ENCODE data around the gene DMPK. TPM values are rescaled to one million over a fixed set of nuclear protein-coding genes. Genes with fewer than 3 reads are reported as not detected.
A peak's percentile ranks its signal among the peaks of the same experiment; 100 is the strongest.

Gene DMPK
- total and polyA plus RNA-seq, 2 of the 4 experiments (the other 2 are of a cell fraction): 7.9 to 50.7 TPM

GRCh38 chr19:45823182-45823581, 40.9 kb upstream of the DMPK start:
- CTCF ChIA-PET: no interaction called here
- Histone ChIP-seq H2BK15ac (ENCODE audit: low read depth, low read length) (no peak overlapping the region), H3K79me1 (ENCODE audit: low read depth in 1 of 2, low read length in 2 of 2) (no peaks in the 10 kb centered on the region; a peak in 1 of 4 replicates), H2BK120ac (ENCODE audit: low read depth, low read length) (no peak overlapping the region), H3K4me2 (ENCODE audit: low read depth, low read length) (no peak overlapping the region), H3K14ac (replicated peaks; ENCODE audit: low read depth, low read length) (no peak overlapping the region), H2AFZ (replicated peaks; ENCODE audit: low read length, poor library complexity) (peak overlapping the region; percentile 32), H2AK5ac (ENCODE audit: low read depth, low read length) (no peak overlapping the region), H3K27ac (ENCODE audit: insufficient read depth, low read length) (no peak overlapping the region), H3K56ac (ENCODE audit: extremely low read depth, insufficient read depth, low read length) (no peak overlapping the region), H4K5ac (ENCODE audit: low read depth, low read length) (no peak overlapping the region), H3K4me3 (ENCODE audit: insufficient read depth, low read depth, low read length) (no peak overlapping the region), H2AK9ac (replicated peaks; ENCODE audit: low read depth, low read length, poor library complexity) (no peak overlapping the region), H2BK20ac (ENCODE audit: low read depth, low read length) (no peak overlapping the region), H3K9me1 (ENCODE audit: insufficient read depth, low read length) (no peaks in the 10 kb centered on the region), H3K18ac (ENCODE audit: low read depth, low read length) (no peak overlapping the region), H3K9ac (ENCODE audit: low read depth, low read length) (no peak overlapping the region), H3K9me3 (ENCODE audit: control insufficient read depth, insufficient read depth, low read length) (no peaks in the 10 kb centered on the region), H3K36me3 (ENCODE audit: control insufficient read depth, insufficient read depth, low read length) (peaks cover 79% of the 10 kb centered on the region), H3K23ac (ENCODE audit: low read depth, low read length) (no peak overlapping the region), H3K4ac (ENCODE audit: low read depth, low read length) (no peak overlapping the region), H4K8ac (ENCODE audit: low read depth in 2 of 2, low read length in 2 of 2) (no peak overlapping the region), H4K20me1 (ENCODE audit: insufficient read depth, low read length) (peaks cover 7% of the 10 kb centered on the region; the same call in 1 of the 2 replicates), H2BK5ac (ENCODE audit: low read depth, low read length, poor library complexity, severe bottlenecking) (no peak overlapping the region), H3K4me1 (ENCODE audit: control insufficient read depth, insufficient read depth, low read length) (no peaks in the 10 kb centered on the region), H3K27me3 (ENCODE audit: control insufficient read depth, insufficient read depth, low read length) (no peaks in the 10 kb centered on the region), H4K91ac (ENCODE audit: insufficient read depth, low read depth, low read length) (no peak overlapping the region)
- TF ChIP-seq NFE2L2 (IDR thresholded peaks at IDR 0.05; ENCODE audit: low read depth, low read length) (no peak), CEBPB (IDR thresholded peaks at IDR 0.05; ENCODE audit: low read depth, low read length) (no peak), CHD1 (IDR thresholded peaks at IDR 0.05; ENCODE audit: low read depth, low read length) (no peak), RCOR1 (IDR thresholded peaks at IDR 0.05; ENCODE audit: insufficient replicate concordance, low read length) (no peak), POLR2A (IDR thresholded peaks at IDR 0.05; ENCODE audit: low read depth, low read length) (no peak), BHLHE40 (IDR thresholded peaks at IDR 0.05; ENCODE audit: low read depth, low read length) (no peak), MAZ (IDR thresholded peaks at IDR 0.05; ENCODE audit: borderline replicate concordance, low read depth, low read length) (no peak), CTCF (conservative IDR thresholded peaks at IDR 0.05; ENCODE audit: low read depth, low read length) (no peak), MXI1 (IDR thresholded peaks at IDR 0.05; ENCODE audit: borderline replicate concordance, low read depth, low read length) (no peak), USF2 (IDR thresholded peaks at IDR 0.05; ENCODE audit: low read depth, low read length) (no peak), RFX5 (IDR thresholded peaks at IDR 0.05; ENCODE audit: low read depth, low read length) (no peak), SMC3 (IDR thresholded peaks at IDR 0.05; ENCODE audit: low read depth, low read length) (no peak), FOS (IDR thresholded peaks at IDR 0.05; ENCODE audit: low read depth, low read length) (no peak), ELK1 (IDR thresholded peaks at IDR 0.05; ENCODE audit: borderline replicate concordance, low read depth, low read length) (no peak), MAFK (IDR thresholded peaks at IDR 0.05; ENCODE audit: low read depth, low read length) (no peak), RAD21 (IDR thresholded peaks at IDR 0.05; ENCODE audit: low read length) (no peak)
- WGBS, 2 experiments (ENCODE audit: extremely low coverage in 2 of 2, insufficient read length in 1 of 2): no CpG with 5 or more reads among the region's 12 CpGs
- dilution Hi-C loops (cut with HindIII; ENCODE audit: low sequenced_read_pairs, unreplicated experiment): no loop called here
- POLR2A ChIA-PET (ENCODE audit: unreplicated experiment): interaction anchor here (0.5 kb wide), 1 partner anchor 52 kb away, joined by 7 read pairs; no protein-coding TSS in a partner anchor
- no peak for ATAC-seq (ENCODE audit: low read depth)
- no peak for DNase-seq
- intact Hi-C loops (cut with micrococcal nuclease): no loop called here
- BruUV-seq (replicated peaks): no TSS peak
- in situ Hi-C loops (cut with MboI; ENCODE audit: low sequenced_read_pairs): no loop called here
